Measurements from ENCODE around the gene TANC2.

TANC2 gene

DNA sequence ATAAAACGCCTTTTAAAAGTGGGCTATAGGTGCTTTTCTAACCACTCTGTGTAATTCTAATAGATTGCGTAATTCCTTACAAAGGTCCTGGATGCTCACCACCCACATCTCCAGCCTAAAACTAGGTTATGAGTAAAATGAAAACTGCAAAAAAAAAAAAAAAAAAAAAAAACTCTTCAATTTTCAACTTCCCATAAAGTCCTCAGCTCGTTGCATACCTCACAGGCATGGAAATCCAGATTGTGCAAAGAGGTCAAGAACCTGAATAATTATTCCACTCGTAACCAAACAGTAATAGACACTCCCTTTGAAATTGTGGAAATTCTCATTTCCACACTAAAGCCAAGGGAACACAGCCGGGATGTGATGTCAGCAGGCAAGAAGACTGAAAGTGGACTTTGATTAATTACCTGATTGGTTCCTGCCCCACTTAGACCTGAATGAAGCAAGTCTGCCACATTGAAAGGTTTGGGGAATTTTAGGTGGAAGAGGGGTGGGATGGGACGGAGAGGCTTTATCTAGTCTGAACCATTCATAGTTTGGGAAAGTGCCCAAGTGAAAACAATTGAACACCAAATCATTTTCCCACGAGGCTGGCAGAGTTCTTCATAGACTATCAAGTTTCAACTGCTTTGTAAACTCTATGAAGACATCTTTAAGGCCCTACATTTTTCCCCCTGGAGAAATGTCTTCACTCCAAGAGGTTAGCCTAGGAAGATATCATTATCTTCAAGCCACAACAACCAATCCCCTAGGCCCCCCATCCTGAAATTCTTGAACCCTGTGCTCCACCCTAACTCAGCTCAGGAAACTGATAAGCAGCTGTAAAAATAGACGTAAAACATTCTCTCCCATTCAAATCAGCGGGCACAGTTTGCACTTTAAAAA lies 49.1 kb upstream of the TANC2 start (continued):
- TF ChIP-seq ZNF23 (tag by site-specific recombination; IDR thresholded peaks at IDR 0.05; ENCODE audit: borderline replicate concordance) (no peak), PRDM1 (tag by site-specific recombination; IDR thresholded peaks at IDR 0.05) (peak; percentile 81; the same call in 1 of the 2 replicates), ZNF600 (tag by site-specific recombination; IDR thresholded peaks at IDR 0.05) (no peak), TCF7L2 (IDR thresholded peaks at IDR 0.05; ENCODE audit: borderline replicate concordance, low read depth, low read length) (no peak), ZNF341 (tag by site-specific recombination; IDR thresholded peaks at IDR 0.05; ENCODE audit: low read depth) (no peak), ZNF777 (tag by site-specific recombination; IDR thresholded peaks at IDR 0.05; ENCODE audit: borderline replicate concordance) (no peak), ZNF792 (tag by site-specific recombination; IDR thresholded peaks at IDR 0.05) (no peak)
- TF ChIP-seq, protein P1, sequence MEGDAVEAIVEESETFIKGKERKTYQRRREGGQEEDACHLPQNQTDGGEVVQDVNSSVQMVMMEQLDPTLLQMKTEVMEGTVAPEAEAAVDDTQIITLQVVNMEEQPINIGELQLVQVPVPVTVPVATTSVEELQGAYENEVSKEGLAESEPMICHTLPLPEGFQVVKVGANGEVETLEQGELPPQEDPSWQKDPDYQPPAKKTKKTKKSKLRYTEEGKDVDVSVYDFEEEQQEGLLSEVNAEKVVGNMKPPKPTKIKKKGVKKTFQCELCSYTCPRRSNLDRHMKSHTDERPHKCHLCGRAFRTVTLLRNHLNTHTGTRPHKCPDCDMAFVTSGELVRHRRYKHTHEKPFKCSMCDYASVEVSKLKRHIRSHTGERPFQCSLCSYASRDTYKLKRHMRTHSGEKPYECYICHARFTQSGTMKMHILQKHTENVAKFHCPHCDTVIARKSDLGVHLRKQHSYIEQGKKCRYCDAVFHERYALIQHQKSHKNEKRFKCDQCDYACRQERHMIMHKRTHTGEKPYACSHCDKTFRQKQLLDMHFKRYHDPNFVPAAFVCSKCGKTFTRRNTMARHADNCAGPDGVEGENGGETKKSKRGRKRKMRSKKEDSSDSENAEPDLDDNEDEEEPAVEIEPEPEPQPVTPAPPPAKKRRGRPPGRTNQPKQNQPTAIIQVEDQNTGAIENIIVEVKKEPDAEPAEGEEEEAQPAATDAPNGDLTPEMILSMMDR (tag by site-specific recombination; IDR thresholded peaks at IDR 0.05), result no peak
- TF ChIP-seq, protein P2, sequence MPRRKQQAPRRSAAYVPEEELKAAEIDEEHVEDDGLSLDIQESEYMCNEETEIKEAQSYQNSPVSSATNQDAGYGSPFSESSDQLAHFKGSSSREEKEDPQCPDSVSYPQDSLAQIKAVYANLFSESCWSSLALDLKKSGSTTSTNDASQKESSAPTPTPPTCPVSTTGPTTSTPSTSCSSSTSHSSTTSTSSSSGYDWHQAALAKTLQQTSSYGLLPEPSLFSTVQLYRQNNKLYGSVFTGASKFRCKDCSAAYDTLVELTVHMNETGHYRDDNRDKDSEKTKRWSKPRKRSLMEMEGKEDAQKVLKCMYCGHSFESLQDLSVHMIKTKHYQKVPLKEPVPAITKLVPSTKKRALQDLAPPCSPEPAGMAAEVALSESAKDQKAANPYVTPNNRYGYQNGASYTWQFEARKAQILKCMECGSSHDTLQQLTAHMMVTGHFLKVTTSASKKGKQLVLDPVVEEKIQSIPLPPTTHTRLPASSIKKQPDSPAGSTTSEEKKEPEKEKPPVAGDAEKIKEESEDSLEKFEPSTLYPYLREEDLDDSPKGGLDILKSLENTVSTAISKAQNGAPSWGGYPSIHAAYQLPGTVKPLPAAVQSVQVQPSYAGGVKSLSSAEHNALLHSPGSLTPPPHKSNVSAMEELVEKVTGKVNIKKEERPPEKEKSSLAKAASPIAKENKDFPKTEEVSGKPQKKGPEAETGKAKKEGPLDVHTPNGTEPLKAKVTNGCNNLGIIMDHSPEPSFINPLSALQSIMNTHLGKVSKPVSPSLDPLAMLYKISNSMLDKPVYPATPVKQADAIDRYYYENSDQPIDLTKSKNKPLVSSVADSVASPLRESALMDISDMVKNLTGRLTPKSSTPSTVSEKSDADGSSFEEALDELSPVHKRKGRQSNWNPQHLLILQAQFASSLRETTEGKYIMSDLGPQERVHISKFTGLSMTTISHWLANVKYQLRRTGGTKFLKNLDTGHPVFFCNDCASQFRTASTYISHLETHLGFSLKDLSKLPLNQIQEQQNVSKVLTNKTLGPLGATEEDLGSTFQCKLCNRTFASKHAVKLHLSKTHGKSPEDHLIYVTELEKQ (tag by site-specific recombination; IDR thresholded peaks at IDR 0.05; ENCODE audit: borderline replicate concordance), result 0 out of 2 replicates have a peak, but pooled peaks have one; percentile 26

DNA sequence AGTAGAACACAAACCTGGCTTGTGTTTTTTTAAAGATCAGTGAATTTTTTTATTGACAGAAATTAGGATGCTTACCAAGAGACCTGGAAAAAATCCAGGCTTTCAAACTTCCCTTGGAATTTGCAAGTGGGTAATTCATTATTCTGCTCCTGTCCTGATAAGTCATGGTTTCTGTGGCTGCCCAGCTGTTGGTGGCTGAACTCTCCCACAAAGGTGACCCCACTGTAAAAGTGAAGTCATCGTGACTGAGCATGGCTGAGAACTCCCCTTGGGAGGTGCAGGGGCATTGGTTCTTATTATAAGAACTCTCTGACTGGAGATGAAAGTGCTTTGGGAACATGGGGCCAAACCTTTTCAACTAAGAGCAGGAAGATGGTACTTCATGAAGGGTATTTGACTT lies 46.6 kb upstream of the TANC2 start:
- Histone ChIP-seq H3K4me3 (ENCODE audit: low read depth, low read length) (no peak overlapping the region), H3K27ac (ENCODE audit: extremely low read depth, low read depth, low read length) (no peak overlapping the region), H3K36me3 (ENCODE audit: control insufficient read depth in 2 of 2, insufficient read depth in 1 of 2, low read length in 2 of 2) (no peaks in the 10 kb centered on the region), H3K4me1 (ENCODE audit: control insufficient read depth, insufficient read depth, low read length) (peaks cover 9% of the 10 kb centered on the region; the same call in 1 of the 2 replicates), H3K9me3 (ENCODE audit: control insufficient read depth, insufficient read depth, low read depth, low read length) (no peaks in the 10 kb centered on the region)
- ChIA-PET CTCF (interaction anchor here (0.9 kb wide), 1 partner anchor 91 kb away, joined by 3 read pairs; no protein-coding TSS in a partner anchor), POLR2A (no interaction called here)
- TF ChIP-seq ZIC2 (tag by site-specific recombination; IDR thresholded peaks at IDR 0.05) (no peak), GLIS1 (tag by site-specific recombination; IDR thresholded peaks at IDR 0.05) (peak; percentile 80)

DNA sequence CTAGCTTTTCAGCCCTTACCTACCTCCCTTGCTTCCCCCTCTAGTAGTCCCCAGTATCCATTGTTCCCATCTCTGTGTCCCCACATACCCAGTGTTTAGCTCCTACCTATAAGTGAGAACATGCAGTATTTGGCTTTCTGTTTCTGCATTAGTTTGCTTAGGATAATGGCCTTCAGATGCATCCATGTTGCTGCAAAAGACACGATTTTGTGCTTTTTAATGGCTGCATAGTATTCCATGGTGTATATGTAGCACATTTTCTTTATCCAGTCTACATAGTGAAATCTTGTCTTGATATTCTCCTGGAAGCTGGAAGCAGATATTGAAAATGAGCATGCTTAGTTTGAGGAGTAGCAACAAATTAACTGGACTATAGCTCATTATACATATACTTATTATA lies 45.7 kb upstream of the TANC2 start:
- Histone ChIP-seq H3K4me1 (ENCODE audit: control insufficient read depth, insufficient read depth, low read length) (peaks cover 9% of the 10 kb centered on the region; the same call in 1 of the 2 replicates), H3K9me3 (ENCODE audit: control insufficient read depth, insufficient read depth, low read depth, low read length) (no peaks in the 10 kb centered on the region), H3K36me3 (ENCODE audit: control insufficient read depth in 2 of 2, insufficient read depth in 1 of 2, low read length in 2 of 2) (no peaks in the 10 kb centered on the region), H3K4me3 (ENCODE audit: low read depth, low read length) (no peak overlapping the region), H3K27ac (ENCODE audit: extremely low read depth, low read depth, low read length) (no peak overlapping the region)
- ChIA-PET CTCF (interaction anchor here (0.9 to 1.1 kb wide), 3 partner anchors 14 to 48 kb away, joined by 3 to 4 read pairs (median 4); no protein-coding TSS in a partner anchor), POLR2A (no interaction called here)
- TF ChIP-seq, protein P3, sequence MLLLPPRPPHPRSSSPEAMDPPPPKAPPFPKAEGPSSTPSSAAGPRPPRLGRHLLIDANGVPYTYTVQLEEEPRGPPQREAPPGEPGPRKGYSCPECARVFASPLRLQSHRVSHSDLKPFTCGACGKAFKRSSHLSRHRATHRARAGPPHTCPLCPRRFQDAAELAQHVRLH (tag by site-specific recombination; IDR thresholded peaks at IDR 0.05), result peak; percentile 45; the same call in 1 of the 2 replicates
- TF ChIP-seq ZBTB8A (tag by site-specific recombination; IDR thresholded peaks at IDR 0.05), result no peak
- TF ChIP-seq ZNF146 (tag by site-specific recombination; IDR thresholded peaks at IDR 0.05), result peak; percentile 83
